SK-N-SH treated with all-trans-retinoic acid at 6 μM for 48 hours (cell line): ENCODE results near the gene RNF157.
"Not testable (repeated sequence)": the region's sequence is repeated elsewhere in the genome, so short reads cannot be mapped to it uniquely, and the experiment has no call there.

ENCODE experiments used
- ATAC-seq: fragments of 200-7000 bp; cut with Tn5 transposase; 3 replicates; pipeline ENCODE4 v1.9.1; 2020; ENCODE audit warnings: mild to moderate bottlenecking, moderate library complexity
- ARNTL ChIP-seq: fragments of 450-650 bp; formaldehyde crosslinking; IDR thresholded peaks from 2 replicates; pipeline ENCODE4 v1.5.0; 2020; ENCODE audit warnings: low read depth, mild to moderate bottlenecking, moderate library complexity, borderline replicate concordance
- BACH2 ChIP-seq: fragments of 250-450 bp; sonication (Bioruptor Pico); IDR thresholded peaks from 2 replicates; pipeline ENCODE4 v1.9.0; 2021; ENCODE audit warnings: mild to moderate bottlenecking, borderline replicate concordance
- CREB5 ChIP-seq: fragments of 250-450 bp; sonication (Bioruptor Pico); IDR thresholded peaks from 2 replicates; pipeline ENCODE4 v1.5.1; 2020; ENCODE audit warnings: low read depth, mild to moderate bottlenecking, moderate library complexity
- CSDC2 ChIP-seq: fragments of 250-450 bp; sonication (Bioruptor Pico); IDR thresholded peaks from 2 replicates; pipeline ENCODE4 v1.5.0; 2020; ENCODE audit warnings: mild to moderate bottlenecking, moderate library complexity
- ESRRG ChIP-seq: fragments of 250-450 bp; sonication (Bioruptor Pico); IDR thresholded peaks from 2 replicates; pipeline ENCODE4 v1.6.1; 2021; ENCODE audit warnings: mild to moderate bottlenecking
- ISL1 ChIP-seq: fragments of 250-450 bp; sonication (Bioruptor Pico); IDR thresholded peaks from 2 replicates; pipeline ENCODE4 v2.1.2; 2022; ENCODE audit warnings: mild to moderate bottlenecking, moderate library complexity
- POU6F1 ChIP-seq: fragments of 250-450 bp; sonication (Bioruptor Pico); IDR thresholded peaks from 2 replicates; pipeline ENCODE4 v1.8.0; 2021; ENCODE audit warnings: low read depth, mild to moderate bottlenecking, moderate library complexity, borderline replicate concordance
- PPARA ChIP-seq: fragments of 250-450 bp; sonication (Bioruptor Pico); IDR thresholded peaks from 2 replicates; pipeline ENCODE4 v1.5.0; 2020; ENCODE audit warnings: mild to moderate bottlenecking, borderline replicate concordance
- SNAI2 ChIP-seq: fragments of 250-450 bp; sonication (Bioruptor Pico); IDR thresholded peaks from 2 replicates; pipeline ENCODE4 v1.5.0; 2020; ENCODE audit warnings: mild to moderate bottlenecking, moderate library complexity
- TCF4 ChIP-seq: fragments of 250-450 bp; sonication (Bioruptor Pico); IDR thresholded peaks from 2 replicates; pipeline ENCODE4 v1.8.0; 2021; ENCODE audit warnings: mild to moderate bottlenecking, moderate library complexity, borderline replicate concordance
- TSHZ2 ChIP-seq: fragments of 250-450 bp; sonication (Bioruptor Pico); IDR thresholded peaks from 2 replicates; pipeline ENCODE4 v1.5.0; 2020; ENCODE audit warnings: mild to moderate bottlenecking, moderate library complexity
- ZC3H10 ChIP-seq: fragments of 250-450 bp; sonication (Bioruptor Pico); IDR thresholded peaks from 2 replicates; pipeline ENCODE4 v1.5.1; 2021; ENCODE audit warnings: mild to moderate bottlenecking, moderate library complexity
- ZFP3 ChIP-seq: fragments of 250-450 bp; sonication (Bioruptor Pico); IDR thresholded peaks from 2 replicates; pipeline ENCODE4 v1.5.0; 2020; ENCODE audit warnings: mild to moderate bottlenecking, moderate library complexity
- ZFP30 ChIP-seq: fragments of 450-650 bp; formaldehyde crosslinking; IDR thresholded peaks from 2 replicates; pipeline ENCODE4 v1.5.0; 2022; ENCODE audit warnings: mild to moderate bottlenecking, moderate library complexity
- ZNF565 ChIP-seq: fragments of 450-650 bp; formaldehyde crosslinking; conservative IDR thresholded peaks from 2 replicates; pipeline ENCODE4 v1.5.0; 2020; ENCODE audit warnings: low read depth, mild to moderate bottlenecking, moderate library complexity
- ZNF70 ChIP-seq: fragments of 450-650 bp; formaldehyde crosslinking; IDR thresholded peaks from 2 replicates; pipeline ENCODE4 v1.5.0; 2020; ENCODE audit warnings: mild to moderate bottlenecking, moderate library complexity
- TF ChIP-seq, protein P1 (sequence below): fragments of 250-450 bp; sonication (Bioruptor Pico); IDR thresholded peaks from 2 replicates; pipeline ENCODE4 v1.8.0; 2020; ENCODE audit warnings: mild to moderate bottlenecking, moderate library complexity, borderline replicate concordance

RNF157 gene

GRCh38 chr17:76261421-76262215, 21.3 kb upstream of the RNF157 start (continued):
- TF ChIP-seq ARNTL (CRISPR knock-in tag) (no peak), ZFP30 (no peak), ISL1 (no peak), CSDC2 (CRISPR knock-in tag) (no peak), SNAI2 (CRISPR knock-in tag) (no peak)

GRCh38 chr17:76260669-76261068, 20.4 kb upstream of the RNF157 start:
- no peak for TF ChIP-seq TCF4 (CRISPR knock-in tag)
- TF ChIP-seq, all 23 proteins: peak for 0
- no peak for ATAC-seq

- no peak for ATAC-seq
- TF ChIP-seq ESRRG (CRISPR knock-in tag) (no peak), ZC3H10 (CRISPR knock-in tag) (no peak), BACH2 (CRISPR knock-in tag) (no peak), ZFP3 (CRISPR knock-in tag) (no peak)
- TF ChIP-seq, protein P1, sequence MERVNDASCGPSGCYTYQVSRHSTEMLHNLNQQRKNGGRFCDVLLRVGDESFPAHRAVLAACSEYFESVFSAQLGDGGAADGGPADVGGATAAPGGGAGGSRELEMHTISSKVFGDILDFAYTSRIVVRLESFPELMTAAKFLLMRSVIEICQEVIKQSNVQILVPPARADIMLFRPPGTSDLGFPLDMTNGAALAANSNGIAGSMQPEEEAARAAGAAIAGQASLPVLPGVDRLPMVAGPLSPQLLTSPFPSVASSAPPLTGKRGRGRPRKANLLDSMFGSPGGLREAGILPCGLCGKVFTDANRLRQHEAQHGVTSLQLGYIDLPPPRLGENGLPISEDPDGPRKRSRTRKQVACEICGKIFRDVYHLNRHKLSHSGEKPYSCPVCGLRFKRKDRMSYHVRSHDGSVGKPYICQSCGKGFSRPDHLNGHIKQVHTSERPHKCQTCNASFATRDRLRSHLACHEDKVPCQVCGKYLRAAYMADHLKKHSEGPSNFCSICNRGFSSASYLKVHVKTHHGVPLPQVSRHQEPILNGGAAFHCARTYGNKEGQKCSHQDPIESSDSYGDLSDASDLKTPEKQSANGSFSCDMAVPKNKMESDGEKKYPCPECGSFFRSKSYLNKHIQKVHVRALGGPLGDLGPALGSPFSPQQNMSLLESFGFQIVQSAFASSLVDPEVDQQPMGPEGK (CRISPR knock-in tag), result no peak
Observed at GRCh38 chr17:76260220-76260619, 19.9 kb upstream of the RNF157 start.

DNA sequence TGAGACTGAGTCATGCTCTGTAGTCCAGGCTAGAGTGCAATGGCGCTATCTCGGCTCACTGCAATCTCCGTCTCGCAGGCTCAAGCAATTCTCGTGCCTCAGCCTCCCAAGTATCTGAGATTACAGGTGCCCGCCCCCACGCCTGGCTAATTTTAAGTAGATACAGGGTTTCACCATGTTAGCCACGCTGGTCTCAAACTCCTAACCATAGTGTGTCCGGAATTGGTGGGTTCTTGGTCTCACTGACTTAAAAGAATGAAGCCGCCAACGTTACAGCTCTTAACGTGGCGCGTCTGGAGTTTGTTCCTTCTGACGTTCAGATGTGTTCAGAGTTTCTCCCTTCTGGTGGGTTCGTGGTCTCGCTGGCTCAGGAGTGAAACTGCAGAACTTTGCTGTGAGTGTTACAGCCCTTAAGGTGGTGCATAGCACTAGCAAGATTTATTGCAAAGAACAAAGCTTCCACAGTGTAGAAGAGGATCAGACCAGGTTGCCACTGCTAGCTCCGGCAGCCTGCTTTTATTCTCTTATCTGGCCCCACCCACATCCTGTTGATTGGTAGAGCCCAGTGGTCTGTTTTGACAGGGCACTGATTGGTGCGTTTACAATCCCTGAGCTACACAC, 16.2 kb upstream of the RNF157 start:
- not testable (repeated sequence) for ATAC-seq

GRCh38 chr17:76255801-76256429, 15.6 kb upstream of the RNF157 start:
- no peak for ATAC-seq
- TF ChIP-seq ZC3H10 (CRISPR knock-in tag) (no peak), ZNF565 (CRISPR knock-in tag) (no peak), ZNF70 (no peak), ISL1 (no peak), ESRRG (CRISPR knock-in tag) (no peak), CSDC2 (CRISPR knock-in tag) (no peak), CREB5 (CRISPR knock-in tag) (no peak), BACH2 (CRISPR knock-in tag) (no peak), TCF4 (CRISPR knock-in tag) (no peak), ZFP3 (CRISPR knock-in tag) (no peak), PPARA (CRISPR knock-in tag) (no peak), TSHZ2 (CRISPR knock-in tag) (no peak), POU6F1 (CRISPR knock-in tag) (no peak)
- TF ChIP-seq, protein P1 (CRISPR knock-in tag), result no peak
- TF ChIP-seq, all 23 proteins: peak for 0
